IMR-90 (cell line): ENCODE data around the gene TRIM51G. TPM values are rescaled to one million over a fixed set of nuclear protein-coding genes. Genes with fewer than 3 reads are reported as not detected.
"Not testable (repeated sequence)": the region's sequence is repeated elsewhere in the genome, so short reads cannot be mapped to it uniquely, and the experiment has no call there.

Source experiments
- ATAC-seq: fragments of 200-7000 bp; cut with Tn5 transposase; 2 replicates; pipeline ENCODE4 v1.9.1; 2020; ENCODE audit warnings: low read depth, mild to moderate bottlenecking, moderate library complexity
- BruUV-seq: library from RNA; stranded (reverse); fragments of 400-500 nt; replicated peaks from 2 replicates; lab custom pipeline; 2021; lab: Mats Ljungman, UMichigan
- CTCF ChIA-PET: fragments of 300-600 bp; formaldehyde crosslinking; extraction: SDS; loops from one replicate; lab custom pipeline; 2021; ENCODE audit warnings: antibody characterized with exemption; lab: Yijun Ruan, JAX
- POLR2A ChIA-PET: fragments of 300-600 bp; sonication (Branson Sonifier 250); formaldehyde crosslinking; loops from one replicate; lab custom pipeline; 2022; ENCODE audit warnings: antibody characterized with exemption; ENCODE audit not compliant: unreplicated experiment; lab: Charles Lee
- DNase-seq: peaks from one replicate; pipeline ENCODE4 v3.0.0; 2013
- H2AFZ ChIP-seq: replicated peaks from 2 replicates; pipeline ENCODE3; 2013; ENCODE audit warnings: low read length, mild to moderate bottlenecking; ENCODE audit not compliant: poor library complexity
- H2AK5ac ChIP-seq: 2 replicates; pipeline ENCODE4 v1.6.1; 2013; ENCODE audit warnings: low read depth, low read length, inconsistent platforms
- H2AK9ac ChIP-seq: replicated peaks from 2 replicates; pipeline ENCODE3; 2013; ENCODE audit warnings: mild to moderate bottlenecking, low read depth, low read length, moderate library complexity; ENCODE audit not compliant: poor library complexity
- H2BK120ac ChIP-seq: 2 replicates; pipeline ENCODE4 v1.6.1; 2013; ENCODE audit warnings: low read depth, low read length, inconsistent platforms
- H2BK15ac ChIP-seq: 3 replicates; pipeline ENCODE4 v1.6.1; 2013; ENCODE audit warnings: low read depth, low read length, inconsistent platforms
- H2BK20ac ChIP-seq: 2 replicates; pipeline ENCODE4 v1.6.1; 2013; ENCODE audit warnings: low read depth, mild to moderate bottlenecking, inconsistent platforms, low read length, moderate library complexity
- H2BK5ac ChIP-seq: 2 replicates; pipeline ENCODE4 v1.6.1; 2013; ENCODE audit warnings: mild to moderate bottlenecking, low read depth, low read length, inconsistent platforms; ENCODE audit not compliant: poor library complexity, severe bottlenecking
- H3K14ac ChIP-seq: replicated peaks from 2 replicates; pipeline ENCODE4 v1.6.1; 2013; ENCODE audit warnings: low read depth, low read length, inconsistent platforms
- H3K18ac ChIP-seq: 2 replicates; pipeline ENCODE4 v1.6.1; 2013; ENCODE audit warnings: low read depth, low read length, control low read depth
- H3K23ac ChIP-seq: 2 replicates; pipeline ENCODE4 v1.6.1; 2013; ENCODE audit warnings: low read depth, low read length, inconsistent platforms
- H3K27ac ChIP-seq: 2 replicates; pipeline ENCODE4 v1.5.1; 2013; ENCODE audit warnings: mild to moderate bottlenecking, control low read depth, low read length; ENCODE audit not compliant: insufficient read depth
- H3K27me3 ChIP-seq: 2 replicates; pipeline ENCODE4 v1.6.1; 2013; ENCODE audit warnings: low read length; ENCODE audit not compliant: control insufficient read depth, insufficient read depth
- H3K36me3 ChIP-seq: 2 replicates; pipeline ENCODE4 v1.6.1; 2013; ENCODE audit warnings: low read length, mixed read lengths; ENCODE audit not compliant: control insufficient read depth, insufficient read depth
- H3K4ac ChIP-seq: 2 replicates; pipeline ENCODE4 v1.6.1; 2013; ENCODE audit warnings: low read depth, low read length, inconsistent platforms
- H3K4me1 ChIP-seq: 2 replicates; pipeline ENCODE4 v1.6.1; 2013; ENCODE audit warnings: low read length, mixed read lengths; ENCODE audit not compliant: control insufficient read depth, insufficient read depth
- H3K4me2 ChIP-seq: 2 replicates; pipeline ENCODE4 v1.6.1; 2013; ENCODE audit warnings: low read depth, mild to moderate bottlenecking, control low read depth, low read length, moderate library complexity
- H3K4me3 ChIP-seq: 2 replicates; pipeline ENCODE4 v1.5.1; 2013; ENCODE audit warnings: low read depth, mild to moderate bottlenecking, control low read depth, low read length, moderate library complexity; ENCODE audit not compliant: insufficient read depth
- H3K56ac ChIP-seq: 2 replicates; pipeline ENCODE4 v1.6.1; 2013; ENCODE audit warnings: low read length, inconsistent platforms; ENCODE audit not compliant: insufficient read depth; ENCODE audit errors: extremely low read depth
- H3K79me1 ChIP-seq, 2 experiments: 2 replicates each; pipeline ENCODE4 v1.6.1; 2013; ENCODE audit warnings: low read length in 2 of 2, inconsistent platforms in 1 of 2, low read depth in 1 of 2
- H3K9ac ChIP-seq: 2 replicates; pipeline ENCODE4 v1.6.1; 2013; ENCODE audit warnings: low read depth, low read length, control low read depth
- H3K9me1 ChIP-seq: 2 replicates; pipeline ENCODE4 v1.6.1; 2013; ENCODE audit warnings: low read length, inconsistent platforms; ENCODE audit not compliant: insufficient read depth
- H3K9me3 ChIP-seq: 2 replicates; pipeline ENCODE4 v1.6.1; 2013; ENCODE audit warnings: low read length; ENCODE audit not compliant: control insufficient read depth, insufficient read depth
- H4K20me1 ChIP-seq: 2 replicates; pipeline ENCODE4 v1.6.1; 2013; ENCODE audit warnings: low read length, inconsistent platforms; ENCODE audit not compliant: insufficient read depth
- H4K5ac ChIP-seq: 2 replicates; pipeline ENCODE4 v1.6.1; 2013; ENCODE audit warnings: mild to moderate bottlenecking, low read depth, low read length, control low read depth
- H4K8ac ChIP-seq, 2 experiments: 2 replicates each; pipeline ENCODE4 v1.6.1; 2013; ENCODE audit warnings: low read depth in 2 of 2, low read length in 2 of 2, control low read depth in 1 of 2, inconsistent platforms in 1 of 2
- H4K91ac ChIP-seq: 2 replicates; pipeline ENCODE4 v1.6.1; 2013; ENCODE audit warnings: low read depth, low read length, inconsistent platforms; ENCODE audit not compliant: insufficient read depth
- WGBS, 2 experiments: methylation state at CpG; one replicate each; pipeline versions ENCODE4 v1.1.5 to v1.1.7; 2013; ENCODE audit warnings: missing lambda C conversion rate in 2 of 2; ENCODE audit not compliant: insufficient read length in 1 of 2; ENCODE audit errors: extremely low coverage in 2 of 2; 5-methylcytosine and 5-hydroxymethylcytosine counted together
- dilution Hi-C: fragments of 300-500 bp; cut with HindIII; formaldehyde crosslinking; loops from one replicate; pipeline ENCODE4 v1.14.3; 2018; ENCODE audit warnings: low sequenced_read_pairs; ENCODE audit not compliant: unreplicated experiment
- in situ Hi-C: fragments of 300-500 bp; cut with MboI; formaldehyde crosslinking; loops from 3 replicates; pipeline ENCODE4 v1.14.3; 2019; ENCODE audit warnings: low sequenced_read_pairs, inconsistent platforms, mixed read lengths
- intact Hi-C: fragments of 100-400 bp; cut with micrococcal nuclease; formaldehyde crosslinking; loops from 2 replicates; pipeline ENCODE4 v1.10.0; 2022
- polyA plus RNA-seq, 3 experiments: library from polyadenylated mRNA; depleted of rRNA; stranded (reverse); fragments of >200 nt; gene quantifications; 2 replicates each; pipeline ENCODE4 v1.2.3, GENCODE V29; 2012; ENCODE audit warnings: low replicate concordance in 1 of 3
- total RNA-seq: library from RNA; depleted of rRNA; stranded (reverse); fragments of >200 nt; gene quantifications from 2 replicates; pipeline ENCODE4 v1.2.3, GENCODE V29; 2012

The TRIM51G gene
- total and polyA plus RNA-seq, 2 of the 4 experiments (the other 2 are of a cell fraction) = not detected

DNA sequence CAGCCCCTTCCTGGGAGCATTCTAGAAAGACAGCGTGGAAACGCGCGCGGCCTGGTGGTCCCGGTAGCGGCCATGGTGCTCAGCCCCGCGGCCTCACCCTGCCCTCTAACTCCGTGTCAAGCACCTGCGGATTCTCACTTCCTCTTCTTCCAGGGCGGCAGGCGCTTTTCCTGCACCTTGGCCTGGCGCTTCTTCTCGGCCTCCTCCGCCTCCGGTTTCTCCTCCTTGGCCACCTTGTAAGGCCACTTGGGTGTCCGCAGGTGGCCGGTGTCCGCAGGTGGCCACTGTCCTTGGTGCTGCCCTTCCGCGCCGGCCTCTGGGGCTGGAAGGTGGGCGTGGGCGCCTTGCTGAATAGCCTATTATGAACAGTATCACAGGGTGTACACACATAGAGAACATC is 15.1 kb downstream of the TRIM51G start:
- H3K27ac ChIP-seq, intact Hi-C loops, BruUV-seq, H4K20me1 ChIP-seq, H3K9me1 ChIP-seq, H2AK9ac ChIP-seq, H3K23ac ChIP-seq, ATAC-seq, H2AK5ac ChIP-seq, H3K14ac ChIP-seq, H3K9me3 ChIP-seq, POLR2A ChIA-PET, dilution Hi-C loops, H4K5ac ChIP-seq, H2AFZ ChIP-seq, H4K8ac ChIP-seq, H3K4ac ChIP-seq, in situ Hi-C loops, H2BK15ac ChIP-seq, DNase-seq, H3K9ac ChIP-seq, H3K79me1 ChIP-seq, H3K36me3 ChIP-seq, H3K56ac ChIP-seq, H2BK5ac ChIP-seq, H2BK20ac ChIP-seq, CTCF ChIA-PET, H3K4me3 ChIP-seq, H2BK120ac ChIP-seq, H4K91ac ChIP-seq, H3K4me1 ChIP-seq, H3K18ac ChIP-seq, H3K4me2 ChIP-seq, H3K27me3 ChIP-seq: not testable (repeated sequence)
- WGBS, 2 experiments = no CpG with 5 or more reads among the region's 25 CpGs

DNA sequence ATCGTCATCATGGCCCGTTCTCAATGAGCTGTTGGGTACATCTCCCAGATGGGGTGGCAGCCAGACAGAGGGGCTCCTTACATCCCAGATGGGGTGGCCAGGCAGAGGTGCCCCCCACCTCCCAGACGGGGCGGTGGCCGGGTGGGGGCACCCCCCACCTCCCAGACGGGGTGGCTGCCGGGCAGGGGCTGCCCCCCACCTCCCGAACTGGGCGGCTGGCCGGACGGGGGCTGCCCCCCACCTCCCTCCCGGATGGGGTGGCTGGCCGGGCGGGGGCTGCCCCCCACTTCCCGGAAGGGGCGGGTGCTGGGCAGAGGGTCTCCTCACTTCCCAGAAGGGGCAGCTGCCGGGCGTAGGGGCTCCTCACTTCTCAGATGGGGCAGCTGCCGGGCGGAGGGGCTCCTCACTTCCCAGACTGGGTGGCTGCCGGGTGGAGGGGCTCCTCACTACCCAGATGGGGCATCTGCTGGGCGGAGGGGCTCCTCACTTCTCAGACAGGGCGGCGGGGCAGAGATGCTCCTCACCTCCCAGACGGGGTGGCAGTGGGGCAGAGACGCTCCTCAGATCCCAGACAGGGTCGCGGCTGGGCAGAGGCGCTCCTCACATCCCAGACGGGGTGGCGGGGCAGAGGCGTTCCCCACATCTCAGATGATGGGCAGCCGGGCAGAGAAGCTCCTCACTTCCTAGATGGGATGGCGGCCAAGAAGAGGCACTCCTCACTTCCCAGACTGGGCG is 28.2 kb downstream of the TRIM51G start:
- H3K56ac ChIP-seq, H3K4ac ChIP-seq, DNase-seq, H3K9me1 ChIP-seq, H2BK120ac ChIP-seq, H4K8ac ChIP-seq, H2BK5ac ChIP-seq, H3K79me1 ChIP-seq, H3K18ac ChIP-seq, H3K4me2 ChIP-seq, H3K4me1 ChIP-seq, BruUV-seq, H3K9me3 ChIP-seq, H2AK9ac ChIP-seq, H3K14ac ChIP-seq, dilution Hi-C loops, H2BK15ac ChIP-seq, CTCF ChIA-PET, H4K91ac ChIP-seq, H3K9ac ChIP-seq, H2BK20ac ChIP-seq, in situ Hi-C loops, intact Hi-C loops, H2AFZ ChIP-seq, H3K27me3 ChIP-seq, H3K23ac ChIP-seq, ATAC-seq, H3K4me3 ChIP-seq, POLR2A ChIA-PET, H4K20me1 ChIP-seq, H4K5ac ChIP-seq, H3K27ac ChIP-seq, H3K36me3 ChIP-seq, H2AK5ac ChIP-seq: not testable (repeated sequence)
- 40% methylated on average over 4 of the region's 35 CpGs; no CpG with 5 or more reads in 1 of the 2 experiments for WGBS, 2 experiments
